Ascending aorta (tissue), 2 donors: ENCODE measurements around the gene LIN7A. TPM values are rescaled to one million over a fixed set of nuclear protein-coding genes. Genes with fewer than 3 reads are reported as not detected.

Source experiments
- DNase-seq, 2 donors: peaks; one replicate each; pipeline ENCODE4 v3.0.0-alpha.2; 2019; ENCODE audit warnings: low spot score in 2 of 2
- H3K27ac ChIP-seq, 2 donors: fragments of 200-600 bp; sonication (generic); one replicate each; pipeline ENCODE4 v1.5.1; 2016 to 2017; ENCODE audit warnings: mild to moderate bottlenecking in 1 of 2
- H3K27me3 ChIP-seq: fragments of 200-600 bp; sonication (generic); one replicate; pipeline ENCODE4 v1.5.1; 2017
- H3K36me3 ChIP-seq, 2 donors: fragments of 200-600 bp; sonication (generic); one replicate each; pipeline ENCODE4 v1.5.1; 2016
- H3K4me1 ChIP-seq, 2 donors: fragments of 200-600 bp; sonication (generic); one replicate each; pipeline ENCODE4 v1.5.1; 2016 to 2017; ENCODE audit warnings: mild to moderate bottlenecking in 1 of 2
- H3K4me3 ChIP-seq, 2 donors: fragments of 200-600 bp; sonication (generic); one replicate each; pipeline ENCODE4 v1.5.1; 2016 to 2017; ENCODE audit warnings: mild to moderate bottlenecking in 1 of 2
- H3K9me3 ChIP-seq, 2 donors: fragments of 200-600 bp; sonication (generic); one replicate each; pipeline ENCODE4 v1.5.1; 2016
- intact Hi-C: fragments of 100-400 bp; cut with DNase I; formaldehyde crosslinking; loops from one replicate; pipeline ENCODE4 v1.15.1; 2023
- total RNA-seq: library from RNA; depleted of rRNA; stranded (reverse); fragments of >200 nt; gene quantifications from one replicate; pipeline ENCODE4 v1.1.0, GENCODE V29; 2016
- TF ChIP-seq, protein P1 (sequence below), 3 experiments: fragments of 200-600 bp in 2 of 3; fragments of 450-650 bp in 1 of 3; sonication (generic) in 2 of 3; IDR thresholded peaks; one replicate each; pipeline ENCODE4 v1.5.1; 2016 to 2019; ENCODE audit warnings: antibody characterized with exemption in 3 of 3, mild to moderate bottlenecking in 1 of 3, moderate library complexity in 1 of 3

The LIN7A gene
- total RNA-seq, 1 donor from 2014 or later, result 4.6 TPM

DNA sequence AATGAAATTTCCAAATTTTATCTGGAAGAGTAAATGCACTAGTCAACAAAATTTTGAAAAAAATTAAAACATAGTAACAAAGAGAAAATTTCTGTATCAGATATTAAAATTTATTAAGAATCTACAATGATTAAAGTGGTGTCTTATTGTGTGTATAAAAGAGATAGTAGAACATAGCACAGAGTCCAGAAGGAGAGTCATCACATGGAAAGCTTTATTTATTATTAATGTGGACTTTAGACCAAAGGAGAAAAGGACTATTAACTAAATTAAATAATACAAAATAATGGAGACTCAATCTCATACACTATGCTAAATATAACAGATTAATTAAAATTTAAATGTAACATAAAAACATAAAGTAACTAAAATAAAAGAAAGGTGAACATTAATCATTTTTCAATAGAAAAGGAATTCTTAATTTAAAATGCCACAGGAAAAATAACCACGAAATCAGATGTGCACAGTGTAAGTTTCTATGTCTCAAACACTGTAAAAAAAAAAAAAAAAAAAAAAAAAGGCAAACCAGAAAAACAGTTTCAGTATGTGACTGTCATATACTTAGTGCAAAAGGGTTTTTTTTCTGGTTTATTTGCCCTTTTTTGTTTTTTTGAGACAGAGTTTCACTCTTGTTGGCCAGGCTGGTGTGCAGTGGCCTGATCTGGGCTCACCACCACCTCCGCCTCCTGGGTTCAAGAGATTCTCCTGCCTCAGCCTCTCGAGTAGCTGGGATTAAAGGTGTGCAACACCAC lies 125.6 kb downstream of the LIN7A start:
- TF ChIP-seq, protein P1, sequence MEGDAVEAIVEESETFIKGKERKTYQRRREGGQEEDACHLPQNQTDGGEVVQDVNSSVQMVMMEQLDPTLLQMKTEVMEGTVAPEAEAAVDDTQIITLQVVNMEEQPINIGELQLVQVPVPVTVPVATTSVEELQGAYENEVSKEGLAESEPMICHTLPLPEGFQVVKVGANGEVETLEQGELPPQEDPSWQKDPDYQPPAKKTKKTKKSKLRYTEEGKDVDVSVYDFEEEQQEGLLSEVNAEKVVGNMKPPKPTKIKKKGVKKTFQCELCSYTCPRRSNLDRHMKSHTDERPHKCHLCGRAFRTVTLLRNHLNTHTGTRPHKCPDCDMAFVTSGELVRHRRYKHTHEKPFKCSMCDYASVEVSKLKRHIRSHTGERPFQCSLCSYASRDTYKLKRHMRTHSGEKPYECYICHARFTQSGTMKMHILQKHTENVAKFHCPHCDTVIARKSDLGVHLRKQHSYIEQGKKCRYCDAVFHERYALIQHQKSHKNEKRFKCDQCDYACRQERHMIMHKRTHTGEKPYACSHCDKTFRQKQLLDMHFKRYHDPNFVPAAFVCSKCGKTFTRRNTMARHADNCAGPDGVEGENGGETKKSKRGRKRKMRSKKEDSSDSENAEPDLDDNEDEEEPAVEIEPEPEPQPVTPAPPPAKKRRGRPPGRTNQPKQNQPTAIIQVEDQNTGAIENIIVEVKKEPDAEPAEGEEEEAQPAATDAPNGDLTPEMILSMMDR (IDR thresholded peaks at IDR 0.05), result no peak

GRCh38 chr12:80810874-80811273 lies 126.9 kb downstream of the LIN7A start:
- H3K4me3 ChIP-seq, result no peak overlapping the region
- no peaks in the 10 kb centered on the region for H3K36me3 ChIP-seq
- H3K4me1 ChIP-seq, result no peaks in the 10 kb centered on the region
- TF ChIP-seq, protein P1 (IDR thresholded peaks at IDR 0.05), result no peak
- intact Hi-C loops, result no loop called here
- DNase-seq, result no peak
- no peaks in the 10 kb centered on the region for H3K27me3 ChIP-seq
- no peak overlapping the region for H3K27ac ChIP-seq
- H3K9me3 ChIP-seq, result no peaks in the 10 kb centered on the region

More for the DNA sequence above, 125.6 kb downstream of the LIN7A start:
- H3K4me3 ChIP-seq, result no peak overlapping the region
- DNase-seq, result no peak
- no peaks in the 10 kb centered on the region for H3K27me3 ChIP-seq
- no peaks in the 10 kb centered on the region for H3K4me1 ChIP-seq
- intact Hi-C loops, result no loop called here
- H3K27ac ChIP-seq, result no peak overlapping the region
- no peaks in the 10 kb centered on the region for H3K36me3 ChIP-seq
- H3K9me3 ChIP-seq, result no peaks in the 10 kb centered on the region

DNA sequence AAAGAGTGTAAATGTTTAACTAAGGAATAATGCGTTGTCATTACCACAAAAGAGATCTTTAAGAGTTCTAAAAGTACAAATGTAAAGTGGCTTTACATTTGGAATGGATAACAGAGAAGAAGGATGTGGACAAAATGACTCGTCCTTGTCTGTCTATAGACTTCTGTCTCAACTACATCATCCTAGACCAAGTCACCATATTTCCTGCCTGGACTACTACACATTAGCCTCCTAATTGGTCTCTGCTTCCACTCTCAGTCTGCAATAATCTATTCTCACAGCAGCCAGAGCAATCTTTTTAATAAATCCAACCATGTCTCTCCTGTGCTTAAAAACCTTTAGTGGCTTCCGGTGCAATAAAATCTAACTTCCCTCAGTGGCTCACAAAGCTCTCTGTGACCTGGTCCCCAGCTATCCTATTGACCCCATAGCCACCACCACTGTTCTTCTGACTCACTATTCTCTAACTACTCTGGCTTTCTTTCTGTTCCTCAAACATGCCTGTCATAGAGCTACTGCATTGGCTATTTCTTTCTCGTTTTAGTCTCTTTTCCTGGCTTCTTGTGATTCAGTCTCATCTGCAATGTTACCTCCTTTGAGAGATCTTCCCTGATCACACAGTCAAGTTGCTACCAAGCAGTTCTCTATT lies 130.0 kb downstream of the LIN7A start:
- TF ChIP-seq, protein P1 (IDR thresholded peaks at IDR 0.05), result no peak
- H3K4me3 ChIP-seq, result no peak overlapping the region
- H3K36me3 ChIP-seq, result no peaks in the 10 kb centered on the region
- no peak for DNase-seq
- H3K27ac ChIP-seq, result no peak overlapping the region
- no peaks in the 10 kb centered on the region for H3K4me1 ChIP-seq
- H3K9me3 ChIP-seq, result no peaks in the 10 kb centered on the region
- H3K27me3 ChIP-seq, result no peaks in the 10 kb centered on the region
- intact Hi-C loops, result no loop called here

- no peaks in the 10 kb centered on the region for H3K36me3 ChIP-seq
- H3K4me1 ChIP-seq, result no peaks in the 10 kb centered on the region
- H3K9me3 ChIP-seq, result no peaks in the 10 kb centered on the region
- intact Hi-C loops, result no loop called here
- no peak for DNase-seq
- no peak overlapping the region for H3K27ac ChIP-seq
- H3K27me3 ChIP-seq, result no peaks in the 10 kb centered on the region
- H3K4me3 ChIP-seq, result no peak overlapping the region
- TF ChIP-seq, protein P1 (IDR thresholded peaks at IDR 0.05), result no peak
Measured at GRCh38 chr12:80805106-80805505, 132.6 kb downstream of the LIN7A start.

- H3K4me3 ChIP-seq, result no peak overlapping the region
- H3K36me3 ChIP-seq, result no peaks in the 10 kb centered on the region
- H3K9me3 ChIP-seq, result no peaks in the 10 kb centered on the region
- H3K27me3 ChIP-seq, result no peaks in the 10 kb centered on the region
- DNase-seq, result no peak
- intact Hi-C loops, result no loop called here
- no peak overlapping the region for H3K27ac ChIP-seq
- TF ChIP-seq, protein P1 (IDR thresholded peaks at IDR 0.05), result no peak
- H3K4me1 ChIP-seq, result no peaks in the 10 kb centered on the region
Measured at GRCh38 chr12:80802652-80803400, 134.9 kb downstream of the LIN7A start.
